Measurements from ENCODE around the gene NDEL1.

GRCh38 chr17:8503807-8504206, 68.1 kb downstream of the NDEL1 start:
- no peak for TF ChIP-seq CTCF (IDR thresholded peaks at IDR 0.05)
- no peak for TF ChIP-seq POLR2A (IDR thresholded peaks at IDR 0.05)
- TF ChIP-seq POLR2AphosphoS5 (IDR thresholded peaks at IDR 0.05; ENCODE audit: insufficient read depth in 1 of 2, low read depth in 1 of 2), result no peak
